ENCODE results near the gene SLAMF1. TPM values are rescaled to one million over a fixed set of nuclear protein-coding genes. Genes with fewer than 3 reads are reported as not detected.

The SLAMF1 gene
- total RNA-seq, 1 donor: not detected

DNA sequence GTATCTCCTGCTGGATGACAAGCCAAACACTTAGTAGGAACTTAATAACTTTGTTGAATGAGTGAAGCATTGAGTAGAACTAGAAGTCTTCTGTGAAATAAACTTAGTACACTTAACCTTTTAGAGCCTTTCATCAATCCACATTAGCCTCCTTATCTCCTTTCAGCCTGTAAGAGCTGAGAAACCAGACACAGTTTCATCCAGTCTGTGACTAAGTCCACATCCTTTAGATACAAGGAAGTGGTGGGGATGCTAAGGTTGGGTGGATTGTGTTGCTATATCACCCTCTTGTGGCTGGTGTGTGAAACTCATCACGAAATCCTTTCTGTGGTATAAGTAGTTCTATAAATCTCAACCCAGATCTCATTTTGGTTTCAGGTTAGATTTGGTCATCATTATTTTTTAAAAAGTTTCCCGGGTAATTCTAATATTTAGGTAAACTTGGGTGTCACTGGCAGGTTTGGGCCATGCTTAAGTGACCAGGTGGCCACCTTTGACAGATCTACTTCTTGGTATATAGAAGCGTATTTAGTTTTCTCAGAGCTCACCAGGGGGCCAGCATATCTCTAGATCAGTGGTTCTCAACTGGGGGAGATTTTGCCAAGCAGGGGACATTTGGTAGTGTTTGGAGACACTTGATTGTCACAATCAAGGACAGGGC is 39.7 kb downstream of the SLAMF1 start:
- Histone ChIP-seq H2AFZ (ENCODE audit: low read length) (no peak overlapping the region), H4K20me1 (ENCODE audit: insufficient read depth, low read length) (no peaks in the 10 kb centered on the region), H3K4me3 (ENCODE audit: insufficient read depth, low read length) (no peak overlapping the region), H3K27ac (ENCODE audit: low read depth, low read length) (no peak overlapping the region), H3K9me3 (ENCODE audit: low read depth, low read length) (no peaks in the 10 kb centered on the region), H3K36me3 (ENCODE audit: insufficient read depth, low read length) (no peaks in the 10 kb centered on the region), H3K4me1 (ENCODE audit: insufficient read depth, low read length) (no peaks in the 10 kb centered on the region), H3K79me2 (ENCODE audit: insufficient read depth, low read length) (no peaks in the 10 kb centered on the region), H3K27me3 (ENCODE audit: insufficient read depth, low read length) (peaks cover 3% of the 10 kb centered on the region), H3K4me2 (ENCODE audit: insufficient read depth, low read length) (no peak overlapping the region)
- no peak for DNase-seq (ENCODE audit: insufficient read length, low spot score, missing footprints)
- TF ChIP-seq, protein P1, sequence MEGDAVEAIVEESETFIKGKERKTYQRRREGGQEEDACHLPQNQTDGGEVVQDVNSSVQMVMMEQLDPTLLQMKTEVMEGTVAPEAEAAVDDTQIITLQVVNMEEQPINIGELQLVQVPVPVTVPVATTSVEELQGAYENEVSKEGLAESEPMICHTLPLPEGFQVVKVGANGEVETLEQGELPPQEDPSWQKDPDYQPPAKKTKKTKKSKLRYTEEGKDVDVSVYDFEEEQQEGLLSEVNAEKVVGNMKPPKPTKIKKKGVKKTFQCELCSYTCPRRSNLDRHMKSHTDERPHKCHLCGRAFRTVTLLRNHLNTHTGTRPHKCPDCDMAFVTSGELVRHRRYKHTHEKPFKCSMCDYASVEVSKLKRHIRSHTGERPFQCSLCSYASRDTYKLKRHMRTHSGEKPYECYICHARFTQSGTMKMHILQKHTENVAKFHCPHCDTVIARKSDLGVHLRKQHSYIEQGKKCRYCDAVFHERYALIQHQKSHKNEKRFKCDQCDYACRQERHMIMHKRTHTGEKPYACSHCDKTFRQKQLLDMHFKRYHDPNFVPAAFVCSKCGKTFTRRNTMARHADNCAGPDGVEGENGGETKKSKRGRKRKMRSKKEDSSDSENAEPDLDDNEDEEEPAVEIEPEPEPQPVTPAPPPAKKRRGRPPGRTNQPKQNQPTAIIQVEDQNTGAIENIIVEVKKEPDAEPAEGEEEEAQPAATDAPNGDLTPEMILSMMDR (IDR thresholded peaks at IDR 0.05; ENCODE audit: extremely low read depth, low read depth, low read length): peak; percentile 77

DNA sequence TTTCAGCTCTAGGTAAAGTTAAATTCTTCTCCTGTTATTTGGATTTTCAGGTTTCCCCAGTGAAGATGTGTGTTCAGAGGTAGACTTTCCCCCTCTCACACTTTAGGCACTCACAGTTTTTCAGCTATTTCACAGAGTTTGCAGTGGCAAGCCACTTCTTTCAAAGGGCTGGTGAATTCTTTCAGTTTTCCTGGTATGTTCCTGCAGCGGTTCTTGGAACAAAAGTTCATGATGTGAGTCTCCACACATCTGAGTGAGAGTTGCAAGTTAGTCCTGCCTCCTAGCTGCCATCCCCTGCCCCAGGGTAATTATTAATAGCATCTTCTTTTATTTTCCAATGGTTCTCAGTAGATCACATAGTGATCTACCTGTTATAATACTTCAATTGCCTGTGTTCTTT is 40.2 kb downstream of the SLAMF1 start:
- Histone ChIP-seq H3K27ac (ENCODE audit: low read depth, low read length) (no peak overlapping the region), H4K20me1 (ENCODE audit: insufficient read depth, low read length) (no peaks in the 10 kb centered on the region), H3K4me1 (ENCODE audit: insufficient read depth, low read length) (no peaks in the 10 kb centered on the region), H3K4me2 (ENCODE audit: insufficient read depth, low read length) (no peak overlapping the region), H3K9me3 (ENCODE audit: low read depth, low read length) (no peaks in the 10 kb centered on the region), H2AFZ (ENCODE audit: low read length) (no peak overlapping the region), H3K27me3 (ENCODE audit: insufficient read depth, low read length) (peaks cover 3% of the 10 kb centered on the region), H3K4me3 (ENCODE audit: insufficient read depth, low read length) (no peak overlapping the region), H3K36me3 (ENCODE audit: insufficient read depth, low read length) (no peaks in the 10 kb centered on the region), H3K79me2 (ENCODE audit: insufficient read depth, low read length) (no peaks in the 10 kb centered on the region)
- TF ChIP-seq, protein P1 (IDR thresholded peaks at IDR 0.05; ENCODE audit: extremely low read depth, low read depth, low read length): no peak
- DNase-seq (ENCODE audit: insufficient read length, low spot score, missing footprints): no peak

GRCh38 chr1:160605792-160606479 is 40.9 kb downstream of the SLAMF1 start:
- Histone ChIP-seq H3K4me1 (ENCODE audit: insufficient read depth, low read length) (no peaks in the 10 kb centered on the region), H3K27ac (ENCODE audit: low read depth, low read length) (no peak overlapping the region), H3K4me3 (ENCODE audit: insufficient read depth, low read length) (no peak overlapping the region), H4K20me1 (ENCODE audit: insufficient read depth, low read length) (no peaks in the 10 kb centered on the region), H3K4me2 (ENCODE audit: insufficient read depth, low read length) (no peak overlapping the region), H3K9me3 (ENCODE audit: low read depth, low read length) (no peaks in the 10 kb centered on the region), H3K79me2 (ENCODE audit: insufficient read depth, low read length) (no peaks in the 10 kb centered on the region), H3K27me3 (ENCODE audit: insufficient read depth, low read length) (peaks cover 3% of the 10 kb centered on the region), H3K36me3 (ENCODE audit: insufficient read depth, low read length) (no peaks in the 10 kb centered on the region), H2AFZ (ENCODE audit: low read length) (no peak overlapping the region)
- TF ChIP-seq, protein P1 (IDR thresholded peaks at IDR 0.05; ENCODE audit: extremely low read depth, low read depth, low read length): no peak
- DNase-seq (ENCODE audit: insufficient read length, low spot score, missing footprints): no peak

- Histone ChIP-seq H3K27me3 (ENCODE audit: insufficient read depth, low read length) (peaks cover 3% of the 10 kb centered on the region), H3K9me3 (ENCODE audit: low read depth, low read length) (no peaks in the 10 kb centered on the region), H3K4me2 (ENCODE audit: insufficient read depth, low read length) (no peak overlapping the region), H3K79me2 (ENCODE audit: insufficient read depth, low read length) (no peaks in the 10 kb centered on the region), H4K20me1 (ENCODE audit: insufficient read depth, low read length) (no peaks in the 10 kb centered on the region), H2AFZ (ENCODE audit: low read length) (no peak overlapping the region), H3K4me1 (ENCODE audit: insufficient read depth, low read length) (no peaks in the 10 kb centered on the region), H3K36me3 (ENCODE audit: insufficient read depth, low read length) (no peaks in the 10 kb centered on the region), H3K27ac (ENCODE audit: low read depth, low read length) (no peak overlapping the region), H3K4me3 (ENCODE audit: insufficient read depth, low read length) (no peak overlapping the region)
- no peak for DNase-seq (ENCODE audit: insufficient read length, low spot score, missing footprints)
- TF ChIP-seq, protein P1 (IDR thresholded peaks at IDR 0.05; ENCODE audit: extremely low read depth, low read depth, low read length): no peak
These were observed 41.6 kb downstream of the SLAMF1 start for GRCh38 chr1:160605205-160605604.

Data from osteoblast (primary cell).